GM18861 (cell line): ENCODE data around the gene OTUD7B.

ENCODE experiments used
- ATAC-seq: cut with Tn5 transposase; IDR thresholded peaks from one replicate; pipeline ENCODE4 v1.9.1; 2021; ENCODE audit not compliant: unreplicated experiment

OTUD7B gene

DNA sequence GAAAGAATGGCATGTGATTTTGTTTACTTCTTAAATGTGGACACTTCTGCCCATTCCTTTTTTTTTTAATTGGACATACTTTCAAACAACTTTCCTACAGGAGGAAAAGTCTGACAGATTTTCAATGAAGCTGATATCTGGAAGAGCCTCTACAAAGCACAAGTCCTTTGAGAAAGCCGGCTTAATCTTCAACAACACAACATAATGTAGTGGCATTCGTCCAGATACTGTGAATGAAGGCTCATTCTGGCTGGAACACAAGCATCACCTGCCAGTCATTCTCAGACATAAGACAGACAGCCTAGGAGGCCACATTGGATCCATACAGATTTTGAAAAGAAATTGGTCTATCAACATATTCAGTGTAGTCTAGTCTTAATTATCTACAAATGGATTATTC, 4.9 kb downstream of the OTUD7B start:
- no peak for ATAC-seq

DNA sequence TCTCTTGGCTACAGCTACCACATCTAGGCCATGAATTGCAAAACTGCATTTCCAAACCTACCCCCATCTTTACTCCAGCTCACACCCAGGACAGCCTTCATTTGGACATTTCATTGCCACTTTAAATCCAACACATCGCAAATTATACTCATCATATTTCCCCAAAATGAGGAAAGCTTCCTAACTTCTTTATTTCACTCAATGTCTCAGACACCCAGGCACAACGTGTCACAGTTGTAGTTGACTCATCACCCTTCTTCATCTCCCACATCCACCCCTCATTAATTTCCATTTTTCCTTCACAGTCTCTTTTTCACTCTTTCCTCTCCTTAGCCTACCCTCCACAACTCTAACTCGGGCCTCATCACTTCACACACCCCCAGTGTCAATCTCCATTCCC, 6.7 kb downstream of the OTUD7B start:
- ATAC-seq, result no peak

DNA sequence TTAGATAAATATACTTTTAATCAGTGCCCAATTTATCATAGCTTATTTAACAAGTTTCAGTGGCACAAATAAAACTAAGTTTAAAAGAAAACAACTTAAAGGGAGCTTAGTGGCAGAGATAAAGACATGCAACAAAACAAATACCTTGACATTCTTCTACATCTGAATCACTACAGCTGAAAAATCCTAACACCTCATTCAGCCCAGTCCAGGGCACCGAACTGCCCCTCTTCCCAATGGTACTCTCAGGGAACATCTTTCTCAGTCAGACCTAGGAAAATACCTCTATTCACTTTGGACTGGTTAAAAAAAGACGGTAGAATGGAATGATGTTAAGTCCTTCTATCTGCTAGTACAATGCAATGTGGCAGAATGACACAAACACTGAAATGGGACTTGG, 8.3 kb downstream of the OTUD7B start:
- no peak for ATAC-seq

DNA sequence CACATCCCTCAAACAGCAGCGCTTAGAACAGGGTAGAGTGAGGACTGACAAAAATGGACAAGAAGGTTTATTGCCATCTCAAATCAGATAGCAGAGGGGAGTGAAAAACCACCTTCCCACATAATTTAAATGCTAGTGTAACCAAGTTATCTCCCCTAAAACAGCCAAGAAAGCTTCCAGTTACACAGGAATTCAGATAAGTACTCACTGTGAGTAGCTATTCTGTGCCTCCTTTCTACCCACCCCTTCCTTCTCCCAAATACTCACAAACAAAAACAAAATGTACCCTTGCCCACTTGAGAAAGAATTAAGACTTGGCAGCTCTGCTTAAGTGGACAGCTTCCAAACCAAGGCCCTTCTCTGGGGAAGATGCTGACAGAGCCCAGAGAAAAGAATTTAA, 9.1 kb downstream of the OTUD7B start:
- no peak for ATAC-seq

DNA sequence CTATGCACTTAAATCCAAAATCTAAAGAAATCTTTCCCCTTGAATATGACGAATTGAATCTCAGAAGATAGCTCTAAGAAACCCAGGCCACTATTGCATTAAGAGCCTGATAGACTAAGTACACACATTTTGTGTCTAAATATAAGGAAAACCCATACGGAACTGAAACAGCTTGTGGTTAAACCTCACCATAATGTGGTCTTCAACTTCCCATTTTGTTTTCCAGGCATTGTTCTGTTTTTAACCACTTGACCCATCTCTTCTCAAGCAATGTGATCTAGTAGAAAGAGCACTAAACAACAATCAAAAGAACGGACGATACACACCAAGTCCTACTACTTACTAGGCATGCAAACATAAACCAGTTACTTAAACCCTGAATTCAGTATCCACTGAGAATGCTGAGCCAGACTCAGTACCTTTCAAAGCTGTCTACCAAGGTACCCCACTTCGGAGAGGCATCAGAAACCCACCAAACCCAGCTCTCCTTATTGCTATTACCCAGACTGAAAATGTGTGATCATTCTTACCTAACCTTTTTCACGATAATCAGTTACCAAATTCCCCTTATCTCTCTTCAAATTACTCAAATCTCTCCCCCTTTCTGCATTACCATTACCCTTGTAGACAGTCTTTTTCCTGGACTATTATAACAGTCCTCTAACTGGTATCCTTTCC, 12.8 kb downstream of the OTUD7B start:
- ATAC-seq, result peak; percentile 66

DNA sequence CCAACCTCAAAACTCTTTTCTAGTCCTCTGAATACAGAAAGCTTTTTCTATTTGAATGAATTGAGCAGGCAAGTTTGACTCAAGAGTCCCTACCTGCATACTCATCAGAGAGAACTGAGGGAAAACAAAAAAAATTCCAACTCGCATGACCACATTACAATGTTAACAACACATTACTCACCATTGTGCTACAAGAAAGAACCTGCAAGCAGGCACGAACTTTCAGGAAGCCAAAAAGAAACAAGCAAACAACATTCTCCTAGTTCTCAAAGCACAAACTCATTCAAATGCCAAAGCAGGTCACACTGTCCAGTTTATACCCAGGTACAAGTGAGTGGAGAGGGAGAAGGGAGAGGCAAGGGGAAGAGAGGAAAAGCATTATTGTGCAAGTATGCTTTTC, 14.6 kb downstream of the OTUD7B start:
- no peak for ATAC-seq

DNA sequence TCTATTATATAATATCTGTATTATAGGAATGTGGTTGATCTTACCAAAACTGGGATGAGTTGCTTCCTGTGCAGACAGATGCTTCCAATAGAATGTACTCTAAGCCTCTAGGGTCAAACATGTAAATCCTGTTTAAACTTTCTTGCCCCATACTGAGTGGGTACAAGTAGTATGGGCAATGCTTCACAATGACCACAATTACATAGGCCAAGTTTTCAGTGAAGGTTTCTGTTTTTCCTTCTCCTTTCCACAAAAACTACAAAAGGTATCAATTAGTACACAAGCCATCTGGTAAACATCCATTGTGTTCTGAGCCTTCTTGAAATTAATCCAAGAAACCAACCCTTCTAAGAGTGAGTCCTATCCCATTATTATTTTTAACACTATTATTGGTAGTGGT, 16.8 kb downstream of the OTUD7B start:
- ATAC-seq, result no peak

DNA sequence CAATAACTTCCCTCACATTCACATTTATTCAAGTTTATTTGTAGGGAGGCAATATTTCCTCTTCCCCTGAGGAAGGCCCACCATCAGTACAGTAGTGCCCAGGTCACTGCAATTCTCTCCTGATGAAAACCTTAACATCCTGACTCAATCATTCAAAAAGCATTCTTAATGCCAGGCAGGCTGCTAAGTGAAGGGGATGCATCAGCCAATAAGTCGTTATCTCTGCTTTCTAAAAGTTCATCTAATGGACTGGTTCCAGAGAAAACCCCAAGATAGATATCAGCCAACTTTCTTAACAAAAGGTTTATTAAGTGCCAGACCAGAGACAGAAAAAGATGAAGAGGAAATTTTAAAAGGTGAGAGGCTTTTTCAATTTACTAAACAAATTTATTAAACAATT, 17.3 kb downstream of the OTUD7B start:
- no peak for ATAC-seq

DNA sequence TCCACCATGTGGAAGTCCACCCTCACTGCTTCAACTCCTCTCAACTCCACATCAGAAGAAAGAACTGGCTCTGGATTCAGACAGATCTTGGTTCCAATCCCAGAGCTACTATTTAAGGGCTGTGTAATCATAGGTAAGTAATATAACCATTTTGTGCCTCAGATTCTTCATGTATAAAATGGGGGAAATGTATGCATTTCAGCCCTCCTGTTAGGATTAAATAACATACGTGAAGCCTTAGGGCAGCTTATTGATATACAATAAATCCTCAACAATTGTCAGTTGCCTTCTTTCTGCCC, 23.3 kb downstream of the OTUD7B start:
- ATAC-seq, result no peak

DNA sequence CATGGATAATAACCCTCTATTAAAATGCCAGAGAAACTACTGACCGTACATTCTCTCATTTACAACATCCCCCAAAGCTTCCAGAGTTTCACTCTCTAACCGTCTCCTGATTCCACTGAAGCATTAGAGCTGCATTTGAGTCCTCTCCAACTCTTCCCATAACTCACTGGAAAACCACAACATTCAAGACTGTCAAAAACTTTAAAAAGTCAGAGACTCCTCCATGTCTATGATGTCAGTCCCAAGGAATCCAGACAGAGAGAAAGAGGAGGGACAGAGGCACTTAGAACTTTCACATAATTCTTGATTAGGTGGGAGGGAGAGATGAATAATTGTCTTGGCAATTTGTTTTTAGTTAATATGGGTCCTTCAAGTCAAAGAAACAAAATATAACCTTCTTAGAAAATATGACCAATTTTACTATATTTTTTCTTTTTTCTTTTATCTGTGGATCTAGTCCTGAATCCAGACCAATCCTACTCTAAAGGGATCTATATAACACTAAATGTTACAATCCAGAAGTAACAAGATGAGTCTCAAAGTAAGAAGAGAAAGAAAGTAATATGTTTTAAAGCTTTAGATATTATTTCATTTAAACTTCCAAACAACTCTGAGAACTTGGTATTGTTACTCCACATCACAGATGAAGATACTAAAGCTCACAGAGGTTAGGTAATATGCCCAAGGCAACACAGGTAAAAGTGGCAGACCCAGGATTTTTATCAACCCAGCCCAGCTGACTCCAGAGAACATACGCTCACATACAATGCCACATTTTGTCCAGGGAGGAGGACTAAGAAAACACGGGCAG, 23.8 kb downstream of the OTUD7B start:
- no peak for ATAC-seq

DNA sequence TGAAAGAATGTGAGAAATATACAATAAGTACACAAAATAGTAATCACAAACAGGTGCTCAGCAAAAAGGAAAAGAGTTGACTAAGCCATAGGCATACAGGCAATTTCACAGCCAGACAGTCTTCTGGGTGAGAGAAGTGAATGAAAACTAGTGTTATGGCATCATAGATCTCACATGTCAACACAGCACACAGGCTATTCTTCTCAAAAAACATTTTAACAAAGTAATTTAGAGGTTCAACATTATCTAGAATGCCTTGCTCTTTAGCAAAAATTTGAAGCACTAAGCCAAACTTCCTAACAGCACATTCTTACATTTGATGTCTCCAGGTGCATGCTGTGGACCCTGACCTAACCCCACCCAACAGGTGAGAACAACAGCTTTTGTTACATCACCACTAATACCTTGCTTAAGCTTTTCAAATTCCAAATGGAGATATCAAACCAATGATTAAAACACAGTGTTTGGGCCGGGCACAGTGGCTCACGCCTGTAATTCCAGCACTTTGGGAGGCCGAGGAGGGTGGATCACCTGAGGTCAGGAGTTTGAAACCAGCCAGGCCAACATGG, 30.5 kb downstream of the OTUD7B start:
- no peak for ATAC-seq

DNA sequence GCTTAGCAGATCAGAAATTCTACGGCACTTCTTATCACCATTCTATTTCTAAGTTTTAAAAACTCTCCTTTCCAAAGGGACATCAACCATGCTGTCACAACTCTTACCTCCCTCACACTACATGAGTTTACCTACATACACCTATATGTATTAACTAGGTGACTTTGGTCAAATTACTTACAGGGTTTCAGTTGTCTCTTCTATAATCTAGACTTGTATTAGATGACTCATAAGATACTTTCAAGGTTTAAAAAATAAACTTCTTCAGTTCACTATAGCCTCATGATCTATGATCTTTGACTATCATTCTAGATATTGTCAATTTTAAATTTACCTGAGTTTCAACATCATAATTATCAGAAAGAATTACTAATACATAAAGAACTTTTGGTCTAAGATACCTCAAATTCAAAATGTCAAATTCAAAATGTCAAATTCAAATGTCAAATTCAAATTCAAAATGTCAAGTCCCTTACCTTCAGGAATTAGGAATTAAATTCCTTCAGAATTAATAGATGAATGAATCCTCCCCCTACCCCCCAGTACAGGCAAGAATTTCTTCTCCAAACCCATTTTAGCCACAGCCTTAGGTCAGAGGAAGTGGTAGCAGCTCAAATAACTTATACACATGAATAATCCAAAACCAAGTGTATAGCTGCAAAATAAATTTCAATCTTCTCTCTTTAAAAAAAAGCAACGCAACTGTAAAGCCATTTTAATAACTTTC, 31.1 kb downstream of the OTUD7B start:
- ATAC-seq, result peak; percentile 51

DNA sequence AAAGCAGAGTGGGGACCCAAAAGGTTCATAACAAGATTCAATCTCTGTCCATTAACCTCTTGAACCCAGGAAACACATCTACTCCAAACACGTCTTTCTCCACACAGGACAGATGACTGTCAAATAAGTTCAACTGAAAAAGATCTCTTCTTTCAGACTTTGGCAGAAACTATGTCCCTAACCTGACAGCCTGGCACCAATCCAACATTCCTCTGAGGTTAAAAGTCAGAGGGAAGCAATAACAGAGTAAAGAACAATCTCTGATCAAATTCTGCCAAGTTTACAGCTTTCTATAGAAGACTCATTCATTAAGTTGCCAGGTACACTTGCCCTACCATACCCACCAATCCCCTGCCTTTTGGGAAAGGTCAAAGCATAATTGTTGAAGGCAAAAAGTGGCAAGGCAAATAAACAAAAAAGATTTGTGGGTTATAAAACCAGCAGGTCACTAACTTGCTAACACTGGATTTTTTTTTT, 31.9 kb downstream of the OTUD7B start:
- no peak for ATAC-seq

DNA sequence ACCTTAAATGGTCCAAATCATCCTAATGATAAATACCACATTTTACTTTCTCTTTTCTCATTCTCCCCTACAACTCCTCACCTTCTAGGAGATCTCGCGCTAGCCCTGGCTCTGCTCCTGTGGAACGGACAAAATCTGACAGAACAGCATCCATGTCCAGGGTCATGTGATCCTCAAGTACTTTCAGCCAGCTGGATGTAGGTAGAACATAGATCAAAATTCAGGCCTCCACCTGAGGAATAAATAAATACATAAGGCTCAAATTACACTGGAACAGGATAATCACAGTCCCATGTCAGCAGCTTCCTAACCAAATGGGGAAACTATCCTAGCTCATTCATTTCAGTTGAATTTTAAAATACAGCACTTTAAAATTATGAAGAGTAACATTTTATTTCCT, 33.2 kb downstream of the OTUD7B start:
- no peak for ATAC-seq

DNA sequence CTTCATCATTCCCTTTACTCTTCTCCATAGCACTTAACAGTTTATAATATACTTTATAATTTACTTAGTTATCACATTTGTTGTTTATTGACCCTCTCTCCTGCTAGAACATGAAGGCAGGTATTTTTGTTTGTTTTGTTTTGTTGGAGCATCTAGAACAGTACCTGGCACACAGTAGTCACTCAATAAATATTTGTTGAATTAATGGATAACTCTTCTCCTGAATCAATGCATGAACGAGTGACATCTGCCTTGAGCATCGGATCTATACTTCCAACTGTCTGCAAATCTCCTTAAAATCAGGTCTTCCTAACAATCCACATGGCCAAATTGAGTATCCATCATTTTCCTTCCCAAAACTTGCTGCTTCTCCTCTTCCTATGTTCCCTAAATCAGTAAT, 38.0 kb downstream of the OTUD7B start:
- no peak for ATAC-seq

DNA sequence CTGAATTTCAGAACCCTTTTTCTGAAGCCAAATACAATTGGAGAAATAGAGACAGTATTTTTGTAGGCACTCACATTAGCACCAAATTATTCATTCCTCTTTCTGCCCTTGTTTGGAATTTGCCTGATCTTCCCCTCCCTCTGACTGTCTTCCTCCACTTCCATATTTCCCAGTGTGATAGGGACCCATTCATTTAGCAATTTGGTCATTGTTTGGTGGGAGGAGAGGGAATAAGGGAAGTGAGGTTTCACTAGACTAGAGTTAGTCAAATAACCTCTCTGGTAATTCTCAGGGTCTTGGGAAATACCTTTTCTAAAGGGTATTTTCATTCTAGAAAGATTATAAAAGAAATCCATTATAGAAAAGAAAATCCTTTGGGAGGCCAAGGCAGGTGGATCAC, 42.9 kb downstream of the OTUD7B start:
- ATAC-seq, result no peak

DNA sequence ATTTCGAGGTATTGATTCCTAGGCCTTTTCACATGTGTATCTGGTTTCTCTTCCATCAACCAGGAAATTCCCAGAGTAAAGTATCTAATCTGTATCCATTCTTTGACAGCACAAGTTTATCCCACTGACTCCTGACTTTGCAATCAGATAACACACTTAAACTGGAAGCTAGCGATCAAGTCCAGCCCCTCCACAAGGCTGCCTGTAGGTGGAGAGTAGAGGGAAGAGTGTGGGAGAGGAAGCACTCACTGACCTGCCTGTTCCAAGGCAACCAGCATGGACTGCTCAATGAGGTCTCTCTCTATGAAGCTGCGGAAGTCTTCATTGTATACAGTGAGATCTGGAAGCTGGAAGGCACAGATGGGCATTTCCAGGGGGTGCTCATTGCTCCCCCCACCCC, 43.5 kb downstream of the OTUD7B start:
- no peak for ATAC-seq

DNA sequence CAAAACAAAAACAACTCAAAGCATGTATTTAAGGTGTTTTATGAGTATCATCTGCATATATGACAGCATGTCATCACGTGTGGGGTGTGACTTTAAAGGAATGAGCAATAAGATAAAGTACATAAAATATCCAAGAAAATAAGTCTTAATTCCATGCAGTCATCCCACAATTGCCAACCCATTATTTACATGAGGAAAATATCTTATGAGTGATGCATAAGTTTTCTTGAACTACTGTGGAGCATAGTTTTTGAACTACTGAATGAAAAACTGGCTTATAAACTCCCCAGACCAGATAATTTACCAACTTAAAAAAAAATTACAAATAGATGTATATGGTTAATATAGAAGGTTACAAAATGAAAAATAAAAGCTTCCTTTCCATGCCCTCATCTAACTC, 44.1 kb downstream of the OTUD7B start:
- no peak for ATAC-seq

DNA sequence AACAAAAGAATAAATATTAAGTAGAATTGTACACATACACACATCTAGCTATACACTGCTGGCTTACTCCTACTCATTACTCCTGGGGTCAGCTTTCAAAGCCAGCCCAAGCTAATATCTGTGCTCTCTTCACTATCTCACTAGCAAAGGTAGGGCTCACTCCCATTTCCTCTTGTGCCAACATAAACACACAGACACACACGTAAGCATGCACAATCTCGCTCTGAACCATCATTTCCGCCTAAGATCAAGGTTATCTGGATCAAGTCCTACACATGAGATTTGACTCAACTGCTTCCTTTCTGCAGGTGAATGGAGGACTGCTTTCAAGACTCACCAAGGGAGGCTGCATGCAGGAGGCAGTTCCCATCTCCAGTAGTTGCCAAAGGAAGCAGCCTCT, 45.1 kb downstream of the OTUD7B start:
- no peak for ATAC-seq

DNA sequence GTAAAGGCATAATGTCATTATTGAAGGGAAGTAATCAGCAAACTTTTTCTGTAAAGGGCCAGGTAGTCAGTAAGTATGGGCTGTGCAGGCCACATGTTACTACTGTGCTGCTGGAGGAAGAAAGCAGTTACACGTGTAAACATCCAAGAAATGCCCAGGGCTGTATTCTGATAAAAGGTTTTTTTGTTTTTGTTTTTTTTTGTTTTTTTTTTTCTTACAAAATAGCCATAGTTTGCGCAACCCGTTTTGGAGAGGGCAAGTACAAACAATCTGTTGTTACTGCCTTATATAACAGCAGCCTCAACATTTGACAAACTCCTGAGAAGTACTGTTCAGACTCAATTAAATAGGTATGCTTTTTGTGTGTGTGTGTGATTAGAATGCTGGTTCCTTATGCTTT, 47.2 kb downstream of the OTUD7B start:
- ATAC-seq, result no peak

DNA sequence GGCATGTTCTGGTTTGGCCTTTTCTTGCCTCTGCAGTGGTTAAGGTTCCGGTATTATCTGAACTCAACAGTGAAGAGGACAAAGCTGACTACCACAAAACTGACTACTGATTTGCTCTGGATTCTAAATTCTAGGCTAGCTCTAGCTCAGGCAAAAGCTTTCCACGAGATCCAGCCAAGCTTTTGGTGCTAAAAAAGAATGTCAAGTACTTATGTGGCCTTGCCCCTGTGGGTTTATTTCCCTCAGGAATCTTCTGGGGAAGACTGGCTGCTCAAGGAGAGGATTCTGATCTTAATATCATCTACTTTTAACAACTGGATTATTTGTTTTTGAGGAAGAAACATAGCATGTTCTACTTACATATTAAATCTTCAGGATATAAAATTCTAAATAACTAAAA, 47.8 kb downstream of the OTUD7B start:
- ATAC-seq, result no peak
